ENCODE results near the gene DBN1. TPM values are rescaled to one million over a fixed set of nuclear protein-coding genes. Genes with fewer than 3 reads are reported as not detected.

Gene DBN1
- total and polyA plus RNA-seq, 12 donors: 5.1 to 47.1 (median 12.6) TPM

DNA sequence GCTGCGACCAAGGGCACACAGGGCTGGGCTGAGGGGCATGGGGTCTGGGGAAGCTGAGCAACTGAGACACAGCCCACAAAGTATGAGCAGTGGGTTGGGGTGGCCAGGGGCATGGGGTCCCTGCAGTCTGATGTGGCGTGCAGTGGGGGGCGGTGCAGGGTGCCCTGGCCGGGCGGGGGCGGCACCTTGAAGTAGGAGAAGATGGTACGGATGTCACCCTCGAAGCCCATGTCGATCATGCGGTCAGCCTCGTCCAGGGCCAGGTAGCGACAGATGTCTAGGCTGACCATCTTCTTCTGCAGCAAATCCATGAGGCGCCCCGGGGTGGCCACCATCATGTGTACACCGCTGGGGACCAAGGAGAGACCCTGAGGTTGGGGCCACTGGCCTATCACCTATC, 40.1 kb upstream of the DBN1 start:
- peaks cover 11 to 14% of the 10 kb centered on the region in 2 donors for H3K4me1 ChIP-seq (replicated peaks in 1 of 2)
- DNase-seq: no peak
- TF ChIP-seq POLR2A (IDR thresholded peaks at IDR 0.05) (no peak), CTCF (IDR thresholded peaks at IDR 0.05) (no peak)
- 91 to 99% (median 97%) methylated on average over 14 to 15 of the region's 15 CpGs for WGBS, 4 donors
- intact Hi-C loops (cut with DNase I): no loop called here
- no peak overlapping the region for H3K4me3 ChIP-seq
- H3K27me3 ChIP-seq: no peaks in the 10 kb centered on the region
- no peaks in the 10 kb centered on the region for H3K9me3 ChIP-seq (replicated peaks in 1 of 3)
- H3K27ac ChIP-seq: no peak overlapping the region
- peaks cover 0 to 50% of the 10 kb centered on the region in 2 donors for H3K36me3 ChIP-seq (replicated peaks in 1 of 2)

DNA sequence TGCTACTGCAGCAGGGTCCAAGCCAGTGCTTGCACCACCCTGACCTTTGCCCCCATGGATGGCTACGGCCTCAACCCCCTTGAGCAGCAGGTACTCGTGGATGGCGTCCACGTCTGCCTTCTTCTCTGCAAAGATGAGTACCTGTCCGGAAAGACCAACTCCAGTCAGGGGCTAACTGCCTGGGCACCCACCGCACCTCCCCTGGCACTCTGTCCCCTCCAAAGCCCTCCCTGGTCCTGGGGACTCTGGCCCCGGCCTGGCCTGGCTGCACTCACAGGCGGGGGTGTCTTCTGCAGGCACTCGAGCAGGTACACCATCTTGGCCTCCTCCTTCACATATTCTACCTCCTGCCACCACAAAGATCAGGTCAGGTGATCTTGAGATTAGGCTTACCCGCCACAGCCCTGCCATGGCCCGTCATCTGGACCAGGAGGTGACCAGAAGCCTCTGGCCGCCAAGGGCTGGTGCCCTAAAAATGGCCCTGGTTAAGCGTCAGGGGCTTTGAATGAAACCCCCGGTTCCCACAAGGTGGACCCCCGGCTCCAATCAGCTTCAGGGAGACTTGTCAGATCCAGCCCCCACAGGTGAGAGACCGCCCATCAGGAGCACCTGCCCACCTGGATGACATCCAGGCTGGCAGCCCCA, 39.4 kb upstream of the DBN1 start:
- WGBS, 4 donors: 75 to 90% (median 89%) methylated on average over 4 to 16 of the region's 16 CpGs
- Histone ChIP-seq H3K36me3 (replicated peaks in 1 of 2) (peaks cover 0 to 50% of the 10 kb centered on the region in 2 donors), H3K27me3 (no peaks in the 10 kb centered on the region), H3K9me3 (replicated peaks in 1 of 3) (no peaks in the 10 kb centered on the region), H3K27ac (no peak overlapping the region), H3K4me3 (no peak overlapping the region), H3K4me1 (replicated peaks in 1 of 2) (peaks cover 11 to 14% of the 10 kb centered on the region in 2 donors)
- TF ChIP-seq POLR2A (IDR thresholded peaks at IDR 0.05) (no peak), CTCF (IDR thresholded peaks at IDR 0.05) (no peak)
- intact Hi-C loops (cut with DNase I): no loop called here
- no peak for DNase-seq

DNA sequence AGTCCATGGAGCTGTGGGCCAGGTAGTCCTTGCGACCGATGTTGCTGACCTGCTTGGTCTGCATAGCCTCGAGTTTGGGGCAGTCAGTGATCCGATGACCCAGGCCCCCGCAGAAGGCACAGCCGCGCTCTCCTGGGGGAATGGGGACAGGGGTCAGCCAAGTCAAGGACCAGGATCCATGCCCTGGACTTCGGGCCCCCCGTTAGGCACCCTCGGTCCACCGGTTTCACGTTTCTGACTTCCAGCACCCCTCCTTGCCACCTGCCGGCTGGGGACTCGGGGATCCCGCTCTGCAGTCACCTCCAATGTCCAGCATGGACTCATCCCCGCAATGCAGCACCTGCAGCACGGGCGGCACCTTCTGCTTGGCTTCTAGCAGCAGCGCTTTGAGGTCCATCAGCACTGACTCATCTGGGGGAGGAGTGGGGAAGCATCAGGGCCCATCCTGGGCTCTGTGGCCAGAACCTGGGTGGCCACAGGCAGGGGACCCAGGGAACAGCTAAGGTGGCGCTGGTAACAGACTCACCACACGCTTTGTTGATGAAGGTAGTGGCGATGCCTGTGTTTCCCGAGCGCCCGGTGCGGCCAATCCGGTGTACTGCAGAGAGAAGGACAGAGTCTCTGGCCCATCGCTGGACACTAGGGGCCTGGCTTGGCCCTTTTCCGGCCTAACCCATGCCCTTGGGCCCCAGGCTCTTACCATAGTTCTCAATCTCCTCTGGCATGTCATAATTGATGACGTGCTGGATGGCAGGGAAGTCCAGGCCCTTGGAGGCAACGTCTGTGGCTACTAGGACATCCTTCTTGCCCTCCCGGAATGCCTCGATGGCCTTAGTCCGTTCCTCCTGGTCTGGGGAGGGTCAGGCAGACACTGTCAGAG, 38.6 kb upstream of the DBN1 start:
- intact Hi-C loops (cut with DNase I): no loop called here

More for the DNA sequence above, 38.6 kb upstream of the DBN1 start:
- Histone ChIP-seq H3K27ac (no peak overlapping the region), H3K36me3 (replicated peaks in 1 of 2) (peaks cover 0 to 50% of the 10 kb centered on the region in 2 donors), H3K27me3 (no peaks in the 10 kb centered on the region), H3K4me1 (replicated peaks in 1 of 2) (peaks cover 11 to 14% of the 10 kb centered on the region in 2 donors), H3K9me3 (replicated peaks in 1 of 3) (no peaks in the 10 kb centered on the region), H3K4me3 (no peak overlapping the region)
- WGBS, 4 donors: 91 to 96% (median 95%) methylated on average over 16 to 34 of the region's 34 CpGs
- DNase-seq: no peak
- TF ChIP-seq CTCF (IDR thresholded peaks at IDR 0.05) (no peak), POLR2A (IDR thresholded peaks at IDR 0.05) (no peak)

All from adrenal gland (tissue), 12 donors.